Skeletal muscle cell (primary cell): ENCODE results near the gene FBXO22.

Experiments
- DNase-seq: peaks from one replicate; pipeline ENCODE4 v3.0.0-alpha.2; 2010; ENCODE audit warnings: low read depth
- H3K4me3 ChIP-seq: 2 replicates; pipeline ENCODE4 v1.5.1; 2011; ENCODE audit warnings: low read depth, mild to moderate bottlenecking, control low read depth, low read length, moderate library complexity

Gene FBXO22

DNA sequence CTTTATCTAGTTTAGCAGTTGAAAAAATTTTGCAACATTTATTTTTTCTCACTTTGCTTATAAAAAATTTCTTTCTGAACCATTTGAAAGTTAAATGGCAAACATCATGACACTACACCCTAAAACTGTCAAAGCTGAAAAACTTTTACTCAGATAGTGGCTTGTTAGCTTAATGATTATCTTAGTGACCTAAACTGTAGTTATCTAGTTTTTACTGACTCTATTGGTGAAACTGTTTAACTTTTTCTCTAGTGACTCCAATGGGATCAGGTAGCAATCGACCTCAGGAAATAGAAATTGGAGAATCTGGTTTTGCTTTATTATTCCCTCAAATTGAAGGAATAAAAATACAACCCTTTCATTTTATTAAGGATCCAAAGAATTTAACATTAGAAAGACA lies 13.3 kb downstream of the FBXO22 start:
- no peak overlapping the region for H3K4me3 ChIP-seq
- no peak for DNase-seq

DNA sequence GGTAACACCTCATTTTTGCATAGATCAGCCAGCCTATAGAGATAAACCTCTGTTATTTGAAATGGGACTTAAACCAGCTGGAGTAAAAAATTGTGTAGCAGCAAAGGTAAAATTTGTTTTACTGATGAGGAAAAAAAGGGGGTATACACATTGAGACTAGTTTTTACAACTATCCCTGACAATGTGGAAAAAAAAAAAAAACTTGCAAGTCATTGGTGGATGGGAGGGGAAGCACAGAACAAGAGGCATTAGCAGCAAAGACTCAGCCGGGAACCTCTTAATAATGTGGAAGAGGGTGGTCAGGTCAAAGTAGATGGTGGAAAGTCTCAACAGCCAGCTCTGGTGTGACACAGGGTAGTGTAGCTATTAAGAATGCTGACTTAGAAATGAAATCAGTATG lies 14.5 kb downstream of the FBXO22 start:
- DNase-seq, result no peak
- no peak overlapping the region for H3K4me3 ChIP-seq

DNA sequence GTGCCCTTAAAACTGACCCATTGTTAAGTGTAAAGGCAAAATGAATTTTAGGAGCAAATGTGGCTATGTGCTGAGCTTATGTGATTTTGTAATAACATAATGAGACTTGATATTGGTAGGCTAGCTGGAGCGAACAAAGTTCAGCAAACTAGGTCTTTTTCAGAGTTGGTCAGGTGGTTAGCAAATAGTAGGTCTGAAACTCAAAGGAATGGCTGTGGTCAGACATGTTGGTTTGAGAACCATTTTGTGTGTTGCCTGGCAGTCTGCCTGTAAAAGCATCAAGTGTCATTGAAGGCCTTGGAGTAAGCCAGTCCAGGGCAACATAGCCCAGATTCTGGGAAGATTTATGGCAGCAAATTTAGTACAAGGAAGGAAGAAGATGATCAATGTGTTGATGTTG lies 16.4 kb downstream of the FBXO22 start:
- H3K4me3 ChIP-seq, result no peak overlapping the region
- no peak for DNase-seq

DNA sequence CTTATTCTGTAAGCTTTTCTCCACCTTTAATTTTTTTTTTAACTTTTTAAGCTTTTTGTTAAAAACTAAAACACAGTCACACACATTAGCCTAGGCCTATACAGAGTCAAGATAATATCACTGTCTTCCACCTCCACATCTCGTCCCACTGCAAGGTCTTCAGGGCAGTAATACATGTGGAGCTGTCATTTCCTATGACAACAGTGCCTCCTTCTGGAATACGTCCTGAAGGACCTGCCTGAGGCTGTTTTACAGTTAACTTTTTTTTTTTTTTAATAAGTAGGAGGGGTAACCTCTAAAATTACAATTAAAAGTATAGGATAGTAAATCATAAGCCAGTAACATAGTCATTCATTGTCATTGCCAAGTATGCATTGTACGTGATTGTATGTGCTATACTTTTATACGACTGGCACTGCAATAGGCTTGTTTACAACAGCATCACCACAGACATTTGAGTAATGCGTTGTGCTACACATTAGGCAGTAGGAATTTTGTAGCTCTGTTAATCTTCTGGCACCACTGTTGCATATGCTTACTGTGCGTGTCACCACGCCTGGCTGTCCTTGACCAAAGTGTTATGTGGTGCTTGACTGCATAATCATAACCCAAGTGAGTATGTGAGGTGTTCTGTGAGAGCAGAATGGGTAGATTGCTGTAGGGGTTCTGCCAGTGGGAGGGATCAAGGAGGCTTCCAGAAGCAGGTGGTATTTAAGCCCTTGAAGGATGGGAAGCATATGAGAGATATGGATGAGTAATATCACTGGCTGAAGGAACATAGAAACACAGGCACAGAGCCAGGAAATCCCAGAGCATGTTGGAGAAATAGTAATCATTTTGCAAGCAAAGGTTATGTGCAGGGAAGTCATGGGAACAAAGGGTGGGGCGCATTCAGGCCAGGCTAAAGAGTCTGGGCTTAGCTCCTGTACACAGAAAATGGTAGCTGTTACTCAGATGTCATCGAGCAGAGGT lies 18.3 kb downstream of the FBXO22 start:
- H3K4me3 ChIP-seq, result no peak overlapping the region
- DNase-seq, result peak; percentile 65

DNA sequence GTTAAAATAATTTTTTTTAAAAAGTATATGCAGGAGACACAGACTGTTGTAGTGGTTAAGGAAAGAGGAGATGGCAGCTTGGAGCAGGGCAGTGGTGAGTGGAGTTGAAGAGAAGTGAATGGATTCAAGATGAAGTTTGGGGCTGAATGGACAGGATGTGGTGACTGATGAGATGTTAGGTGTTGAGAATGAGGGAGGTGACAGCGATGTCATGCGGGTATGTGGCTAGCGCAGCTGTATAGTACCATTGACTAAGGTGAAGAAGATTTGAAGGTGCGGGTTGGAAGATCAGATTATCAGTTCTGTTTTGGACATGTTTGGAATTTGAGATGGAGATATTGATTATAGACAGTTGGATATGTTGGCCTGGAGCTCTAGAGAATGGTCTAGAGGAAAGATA lies 20.1 kb downstream of the FBXO22 start:
- DNase-seq, result no peak
- no peak overlapping the region for H3K4me3 ChIP-seq

DNA sequence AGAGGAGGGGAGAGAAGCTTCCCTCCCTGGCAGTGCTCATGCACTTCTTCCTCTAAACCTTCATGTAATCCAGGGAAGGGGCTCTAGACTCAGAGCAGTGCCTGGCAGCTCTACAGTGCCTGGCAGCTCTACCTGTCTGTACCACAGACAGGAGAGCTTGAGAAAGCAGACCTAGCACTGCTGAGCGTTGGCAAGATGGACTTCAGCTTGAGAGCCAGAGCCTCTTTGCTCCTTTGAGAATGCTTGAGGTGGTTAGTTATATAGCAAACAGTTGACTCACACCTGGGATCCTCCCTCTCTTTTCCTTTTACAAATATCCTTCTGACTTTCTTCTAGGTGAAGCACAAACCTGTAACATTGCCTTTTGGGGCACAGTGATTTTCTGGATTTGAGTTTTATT lies 20.9 kb downstream of the FBXO22 start:
- DNase-seq, result no peak
- no peak overlapping the region for H3K4me3 ChIP-seq

DNA sequence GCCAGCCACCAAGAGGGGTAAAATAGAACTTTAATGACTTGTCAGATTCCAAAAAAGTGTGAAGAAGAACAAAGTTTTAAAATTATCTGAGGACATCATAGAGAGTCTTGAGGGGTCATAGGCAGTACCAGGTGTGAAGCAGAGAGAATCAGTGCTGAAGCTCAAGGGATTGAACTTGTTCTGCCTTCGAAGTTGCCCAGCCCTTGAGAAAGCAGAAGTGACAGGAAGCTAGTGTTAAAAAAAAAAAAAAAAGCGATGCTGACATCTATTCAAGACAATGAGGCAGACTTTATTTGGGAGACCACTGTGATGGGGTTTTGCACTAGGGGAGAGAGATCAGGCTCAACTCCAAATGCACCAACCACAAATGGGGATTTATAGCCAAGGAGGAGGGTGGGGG lies 21.8 kb downstream of the FBXO22 start:
- no peak overlapping the region for H3K4me3 ChIP-seq
- no peak for DNase-seq

DNA sequence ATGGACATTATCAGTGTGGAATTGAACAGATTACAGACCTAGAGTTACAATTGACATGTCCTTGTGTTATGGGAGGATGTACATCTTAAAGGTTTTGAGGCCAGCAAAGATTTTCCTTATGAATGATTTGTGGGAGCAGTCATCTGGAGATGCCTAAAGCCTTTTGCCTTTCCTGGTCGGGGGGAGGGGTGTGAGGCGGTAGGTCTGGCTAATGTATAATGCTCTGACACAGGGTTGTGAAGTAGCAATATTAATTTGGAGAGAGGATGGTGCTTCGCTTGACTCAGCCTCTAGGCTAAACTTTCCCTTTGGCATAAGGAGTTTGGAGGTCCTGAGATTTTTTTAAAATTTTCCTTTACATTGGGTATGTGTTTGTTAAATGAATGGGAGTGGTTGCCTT lies 23.3 kb downstream of the FBXO22 start:
- no peak overlapping the region for H3K4me3 ChIP-seq
- DNase-seq, result no peak

DNA sequence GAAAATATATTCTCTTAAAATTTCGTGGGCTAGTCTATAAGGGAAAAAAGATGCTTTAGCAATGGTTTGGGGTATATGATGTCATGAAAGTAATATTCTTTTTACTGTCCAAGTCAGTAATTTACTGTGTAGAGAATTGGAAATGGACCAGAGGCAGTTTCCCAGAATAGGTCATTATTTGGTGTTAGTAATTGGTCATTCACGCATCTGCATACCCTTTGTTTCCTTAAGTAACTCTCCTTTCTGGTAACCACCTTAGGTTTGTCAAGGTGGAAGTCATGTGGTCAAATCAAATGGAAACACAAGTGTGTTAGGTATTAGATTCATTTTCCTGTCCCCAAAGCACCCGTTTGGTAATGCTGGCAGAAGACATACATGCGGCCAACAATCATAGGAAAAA lies 23.9 kb downstream of the FBXO22 start:
- no peak overlapping the region for H3K4me3 ChIP-seq
- no peak for DNase-seq

DNA sequence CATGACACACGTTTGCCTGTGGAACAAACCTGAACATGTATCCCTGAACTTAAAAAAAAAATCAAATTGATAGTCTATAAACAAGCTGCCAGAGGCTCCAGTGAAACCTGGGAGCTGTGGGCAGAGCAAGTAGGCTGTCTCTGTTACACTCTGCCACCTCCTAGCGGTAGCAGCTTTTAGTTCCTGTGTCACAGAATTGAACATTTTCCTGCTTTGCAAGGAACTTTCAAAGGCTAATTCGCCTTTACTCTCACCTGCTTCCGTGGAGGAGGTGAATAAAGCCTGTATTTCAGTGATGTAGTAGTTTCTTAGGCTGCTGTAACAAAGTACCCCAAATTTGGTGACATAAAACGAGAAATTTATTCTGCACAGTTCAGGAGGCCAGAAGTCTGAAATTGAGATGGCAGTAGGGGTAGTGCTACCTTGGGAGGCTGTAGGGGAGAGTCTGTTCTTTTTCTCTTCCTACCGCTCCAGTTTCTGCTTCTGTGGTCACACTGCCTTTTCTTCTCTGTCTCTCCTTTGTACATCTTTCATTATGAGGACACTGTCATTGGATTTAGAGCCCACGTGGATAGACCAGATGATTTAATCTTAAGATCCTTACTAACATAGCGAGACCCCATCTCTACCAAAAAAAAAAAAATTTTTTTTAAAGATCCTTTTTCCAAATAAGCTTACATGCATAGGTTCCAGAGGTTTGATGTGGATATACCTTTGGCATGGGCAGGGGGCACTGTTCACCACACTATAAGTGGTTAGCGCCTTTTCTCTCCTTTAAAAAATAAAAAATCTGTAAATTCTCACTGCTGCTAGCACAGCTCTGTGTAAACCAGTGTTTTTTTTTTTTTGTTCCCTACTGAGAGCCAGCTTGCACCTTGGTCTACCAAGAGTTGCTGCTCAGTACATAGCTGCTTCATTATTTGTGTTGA lies 25.3 kb downstream of the FBXO22 start:
- DNase-seq, result no peak
- H3K4me3 ChIP-seq, result no peak overlapping the region

DNA sequence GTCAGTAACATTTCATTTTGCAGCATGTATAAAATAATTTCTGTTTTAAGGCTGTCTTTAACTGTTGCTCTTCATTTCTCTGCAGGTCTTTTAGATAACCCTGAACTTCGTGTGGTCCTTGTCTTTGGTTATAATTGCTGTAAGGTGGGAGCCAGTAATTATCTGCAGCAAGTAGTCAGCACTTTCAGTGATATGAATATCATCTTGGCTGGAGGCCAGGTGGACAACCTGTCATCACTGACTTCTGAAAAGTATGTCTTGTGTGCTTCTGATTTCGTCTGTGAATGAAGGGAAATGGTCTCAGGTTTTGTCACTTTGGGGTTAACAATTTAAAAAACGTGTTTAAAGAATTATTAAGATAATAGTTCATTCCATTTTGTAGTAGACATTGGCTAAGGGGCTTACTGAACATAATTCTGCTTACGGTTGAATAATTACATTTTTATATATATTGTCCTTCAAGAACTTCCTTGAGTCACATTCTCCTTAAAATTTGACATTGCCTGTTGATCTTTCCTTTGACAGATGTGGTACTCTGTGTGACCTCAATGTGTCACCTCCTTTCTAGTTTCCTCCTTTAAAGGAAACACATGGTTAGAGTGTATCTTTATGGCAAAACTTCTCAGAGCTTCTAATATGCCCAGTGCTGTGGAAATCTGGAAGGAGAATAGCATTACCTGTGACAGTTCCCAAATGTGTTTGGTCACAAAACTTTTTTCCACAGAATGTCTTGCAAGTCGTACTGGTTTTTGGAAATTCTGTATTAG lies 26.3 kb downstream of the FBXO22 start:
- H3K4me3 ChIP-seq, result no peak overlapping the region
- DNase-seq, result no peak

DNA sequence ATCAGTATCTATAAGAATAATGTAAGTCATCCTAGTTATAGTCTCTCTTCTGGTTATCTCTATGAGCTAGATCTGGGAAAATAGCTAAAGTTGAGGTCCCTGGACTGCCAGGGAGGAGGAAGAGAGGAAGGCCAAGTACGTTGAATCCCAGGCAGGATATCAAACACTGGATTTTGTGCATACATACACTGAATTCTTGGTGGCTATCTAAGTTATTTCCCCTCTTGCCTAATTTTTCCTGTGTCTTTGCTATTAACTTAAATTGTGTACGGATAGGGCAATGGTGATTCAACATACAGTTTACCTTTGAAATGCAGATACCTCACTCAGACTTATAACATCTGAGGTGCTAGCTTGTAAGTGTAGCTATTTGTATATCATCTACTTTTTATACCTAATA lies 27.2 kb downstream of the FBXO22 start:
- DNase-seq, result no peak
- no peak overlapping the region for H3K4me3 ChIP-seq

DNA sequence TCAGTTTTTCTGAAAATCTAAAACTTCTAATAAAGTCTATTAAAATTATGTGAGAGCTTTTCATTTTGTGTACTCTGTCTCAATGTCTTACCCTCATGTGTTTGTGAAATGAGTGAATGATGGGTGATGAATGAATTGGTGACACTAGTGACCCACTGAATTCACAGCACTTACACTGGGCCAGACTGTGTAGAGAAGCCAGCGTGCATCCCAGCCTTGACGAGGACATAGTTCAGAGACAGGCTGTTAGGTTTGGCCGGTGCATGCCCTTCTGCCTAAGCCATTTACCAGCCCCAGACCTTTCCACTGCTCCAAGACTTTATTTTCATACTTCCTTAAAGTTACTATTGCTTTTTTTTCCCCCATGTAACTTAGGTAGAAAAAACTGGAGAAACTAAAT lies 38.8 kb downstream of the FBXO22 start:
- H3K4me3 ChIP-seq, result no peak overlapping the region
- no peak for DNase-seq

DNA sequence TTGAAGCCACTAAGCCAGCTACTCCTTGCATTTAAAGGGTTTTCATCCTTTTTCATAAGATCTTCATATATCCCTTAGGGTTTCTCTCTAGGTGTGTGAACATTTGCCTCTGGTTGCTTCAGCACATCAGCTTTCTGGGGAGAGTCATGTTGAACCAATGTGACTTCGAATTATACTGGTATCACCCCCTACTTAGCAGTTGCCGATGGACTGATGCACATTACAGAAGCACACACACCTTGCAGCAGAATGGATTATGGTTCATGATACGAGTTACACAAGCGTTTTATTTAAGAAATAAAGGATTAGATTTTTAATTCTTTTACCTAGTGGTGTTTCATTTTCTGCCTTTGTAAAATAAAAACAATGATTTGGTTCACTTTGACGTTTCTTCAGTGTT lies 39.6 kb downstream of the FBXO22 start:
- no peak for DNase-seq
- H3K4me3 ChIP-seq, result no peak overlapping the region

DNA sequence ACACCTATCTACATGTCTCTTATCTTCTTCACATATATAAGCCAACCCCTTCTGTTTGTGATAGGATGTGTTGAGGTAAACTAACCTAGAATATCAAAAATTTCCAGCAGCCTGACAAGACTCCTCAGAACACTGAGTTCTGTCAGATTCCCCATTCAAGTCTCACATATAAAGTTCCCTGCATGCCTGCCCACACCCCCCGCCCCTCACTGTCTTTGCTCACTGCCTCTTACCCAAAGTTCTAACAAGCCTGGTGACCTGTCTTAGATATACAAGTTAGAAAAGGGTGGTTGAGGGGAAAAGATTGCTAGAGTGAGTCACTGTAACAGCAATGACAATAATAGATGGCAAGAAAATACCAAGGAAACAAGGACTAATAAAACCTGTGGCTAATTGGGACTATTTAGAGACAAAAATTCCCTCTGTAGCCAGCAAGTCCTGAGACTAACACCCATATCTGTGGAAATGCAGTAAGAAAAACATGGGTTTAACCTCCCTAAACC lies 40.1 kb downstream of the FBXO22 start:
- DNase-seq, result no peak
- H3K4me3 ChIP-seq, result no peak overlapping the region

DNA sequence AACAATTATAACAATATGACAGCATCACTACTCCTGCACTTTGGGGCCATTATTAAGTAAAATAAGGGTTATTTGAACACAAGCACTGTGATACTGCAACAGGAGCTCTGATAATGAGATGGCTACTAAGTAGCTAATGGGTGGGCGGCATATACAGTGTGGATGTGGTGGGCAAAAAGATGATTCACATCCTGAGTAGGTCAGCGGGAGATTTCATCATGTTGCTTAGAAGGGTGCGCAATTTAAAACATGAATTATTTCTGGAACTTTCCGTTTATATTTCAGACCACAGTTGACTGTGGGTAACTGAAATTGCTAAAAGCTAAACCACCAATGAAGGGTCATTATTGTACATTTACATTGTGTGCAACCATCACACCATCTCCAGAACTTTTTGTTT lies 42.3 kb downstream of the FBXO22 start:
- no peak overlapping the region for H3K4me3 ChIP-seq
- peak; percentile 60 for DNase-seq

DNA sequence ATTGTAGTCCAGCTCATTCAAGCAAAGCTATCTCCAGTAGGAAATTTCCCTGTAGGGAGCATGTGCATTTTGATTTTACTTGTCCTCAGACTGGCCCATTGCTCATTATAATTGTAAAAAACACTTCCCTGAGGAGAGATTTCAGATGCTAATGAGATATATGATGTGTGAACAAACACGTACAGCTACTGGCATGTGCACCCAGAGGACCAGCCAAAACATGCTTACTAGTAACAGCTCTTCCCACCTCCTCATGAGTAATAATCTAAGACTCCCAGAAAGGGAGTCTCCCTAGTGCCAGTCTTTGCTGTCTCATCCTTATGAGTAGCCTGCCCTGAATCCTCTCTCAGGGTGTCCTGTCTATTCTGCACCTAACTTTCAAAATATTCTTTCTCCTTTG lies 43.4 kb downstream of the FBXO22 start:
- peak; percentile 86 for DNase-seq
- H3K4me3 ChIP-seq, result no peak overlapping the region

DNA sequence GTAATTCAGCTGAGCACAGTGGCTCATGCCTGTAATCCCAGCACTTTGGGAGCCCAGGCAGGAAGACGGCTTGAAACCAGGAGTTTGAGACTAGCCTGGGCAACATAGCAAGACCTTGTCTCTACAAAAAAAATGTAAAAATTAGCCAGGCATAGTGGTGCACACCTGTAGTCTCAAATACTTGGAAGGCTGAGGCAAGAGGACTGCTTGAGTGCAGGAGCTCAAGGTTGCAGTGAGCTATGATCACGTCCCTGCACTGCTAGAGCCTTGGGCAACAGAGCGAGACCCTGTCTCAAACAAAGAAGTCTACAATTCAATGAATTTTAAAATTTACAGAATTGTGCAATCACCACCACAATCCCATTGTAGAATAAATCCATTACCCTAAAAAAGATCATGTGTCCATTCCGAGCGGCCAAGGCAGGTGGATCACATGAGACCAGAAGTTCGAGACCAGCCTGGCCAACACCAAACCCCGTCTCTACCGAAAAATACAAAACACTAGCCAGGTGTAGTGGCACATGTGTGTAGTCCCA lies 45.2 kb downstream of the FBXO22 start:
- no peak for DNase-seq

DNA sequence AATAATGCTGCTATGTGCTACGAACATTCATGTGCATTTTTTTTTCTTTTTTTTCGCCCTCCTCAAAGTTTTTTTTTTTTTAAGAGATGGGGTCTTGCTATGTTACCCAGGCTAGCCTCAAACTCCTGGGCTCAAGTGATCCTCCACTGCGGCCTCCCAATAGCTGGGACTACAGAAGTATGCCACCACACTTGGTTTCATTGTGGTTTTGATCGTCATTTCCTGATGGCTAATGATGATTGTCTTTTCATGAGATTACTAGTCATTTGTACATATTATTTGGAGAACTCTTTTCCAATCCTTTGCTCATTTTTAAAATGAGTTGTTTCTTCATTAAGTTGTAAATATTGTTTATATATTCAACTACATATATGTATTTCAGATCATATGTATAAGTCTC lies 48.8 kb downstream of the FBXO22 start:
- no peak for DNase-seq
- no peak overlapping the region for H3K4me3 ChIP-seq

More for the DNA sequence above, 45.2 kb downstream of the FBXO22 start:
- H3K4me3 ChIP-seq, result no peak overlapping the region
